SK-N-MC (cell line): ENCODE results near the gene SARDH.

Experiments used
- EZH2 ChIP-seq: fragments of 200-600 bp; sonication (generic); IDR thresholded peaks from one replicate; pipeline ENCODE4 v1.6.1; 2017; ENCODE audit warnings: antibody characterized with exemption
- FOXP2 ChIP-seq: optimal IDR thresholded peaks from 2 replicates; pipeline ENCODE3; 2011; ENCODE audit warnings: mild to moderate bottlenecking, moderate library complexity; ENCODE audit not compliant: insufficient read depth; ENCODE audit errors: extremely low read length, control extremely low read depth

GRCh38 chr9:133731876-133732638 is 6.1 kb downstream of the SARDH start:
- no peak for TF ChIP-seq FOXP2
- no peak for TF ChIP-seq EZH2
